HG03103 (cell line): Measurements from ENCODE around the gene PPFIA1.

ENCODE experiments used
- ATAC-seq: cut with Tn5 transposase; IDR thresholded peaks from one replicate; pipeline ENCODE4 v1.9.1; 2021; ENCODE audit warnings: low read depth; ENCODE audit not compliant: unreplicated experiment

PPFIA1 gene

GRCh38 chr11:70270104-70270876 is at the start of gene PPFIA1:
TSS of gene PPFIA1 (plus strand) at chr11:70270690. CDS start at chr11:70272173, 1,483 bp downstream.
- ATAC-seq = peak; percentile 89

DNA sequence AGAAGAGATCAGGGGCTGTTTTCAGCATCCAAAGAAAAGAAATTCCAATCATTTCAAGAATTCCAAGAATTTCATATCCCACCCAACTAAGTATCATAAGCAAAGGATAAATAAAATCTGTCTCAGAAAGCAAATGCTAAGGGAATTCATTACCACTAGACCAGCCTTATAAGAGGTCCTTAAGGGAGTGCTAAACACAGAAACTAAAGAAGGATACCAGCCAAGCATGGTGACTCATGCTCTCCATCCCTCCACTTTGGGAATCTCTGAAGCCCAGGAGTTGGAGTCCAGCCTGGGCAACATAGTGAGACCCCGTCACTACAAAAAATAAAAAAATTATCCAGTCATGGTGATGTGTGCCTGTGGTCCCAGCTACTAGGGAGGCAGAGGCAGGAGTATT is 49.6 kb upstream of the PPFIA1 start:
- ATAC-seq = no peak

DNA sequence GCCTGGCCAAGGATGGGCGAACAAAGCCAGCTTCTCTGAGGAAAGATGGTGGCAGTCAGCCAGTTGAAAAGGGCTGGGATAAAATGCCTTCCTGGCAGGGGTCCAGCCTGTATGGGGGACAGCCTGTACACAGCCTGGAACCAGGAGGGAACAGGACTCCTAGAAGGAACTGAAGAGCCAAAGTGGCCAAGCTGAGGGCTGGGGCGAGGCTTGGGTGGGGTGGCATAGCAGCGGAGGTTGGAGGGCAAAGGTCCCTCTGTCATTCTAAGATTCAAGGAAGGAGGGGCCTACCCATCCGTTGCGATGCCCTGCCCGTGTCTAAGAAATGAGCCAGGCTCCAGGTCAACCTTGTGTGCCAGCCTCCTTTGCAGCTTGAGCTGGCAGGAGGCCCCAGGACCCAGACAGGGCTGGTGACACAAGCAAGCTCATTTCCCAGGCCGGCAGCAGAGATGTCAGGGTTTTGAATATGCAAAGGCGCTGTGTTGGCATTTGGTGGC is 44.8 kb upstream of the PPFIA1 start:
- ATAC-seq = no peak

DNA sequence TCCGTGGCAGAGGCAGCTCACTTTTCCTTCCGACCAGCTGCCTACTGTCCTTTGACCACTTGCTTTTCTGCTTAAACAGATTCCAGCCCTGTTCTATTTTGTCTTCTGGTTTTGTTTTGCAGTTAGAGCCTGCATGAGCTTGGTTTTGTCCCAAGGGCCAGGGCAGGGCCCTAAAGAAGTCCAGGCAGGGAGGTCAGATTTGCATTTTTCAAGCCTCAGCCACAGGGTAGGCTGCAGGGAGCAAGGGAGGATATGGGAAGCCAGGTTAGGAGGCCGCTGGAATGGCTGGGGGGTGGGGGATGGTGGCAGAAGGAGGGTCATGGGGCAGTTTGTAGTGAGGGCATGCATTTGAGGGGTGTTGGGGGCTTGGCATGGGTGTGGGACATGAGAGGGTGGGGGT is 44.3 kb upstream of the PPFIA1 start:
- no peak for ATAC-seq

GRCh38 chr11:70226967-70227366 is 43.5 kb upstream of the PPFIA1 start:
- ATAC-seq = no peak

- no peak for ATAC-seq
Measured at GRCh38 chr11:70229737-70230136, 40.8 kb upstream of the PPFIA1 start.

DNA sequence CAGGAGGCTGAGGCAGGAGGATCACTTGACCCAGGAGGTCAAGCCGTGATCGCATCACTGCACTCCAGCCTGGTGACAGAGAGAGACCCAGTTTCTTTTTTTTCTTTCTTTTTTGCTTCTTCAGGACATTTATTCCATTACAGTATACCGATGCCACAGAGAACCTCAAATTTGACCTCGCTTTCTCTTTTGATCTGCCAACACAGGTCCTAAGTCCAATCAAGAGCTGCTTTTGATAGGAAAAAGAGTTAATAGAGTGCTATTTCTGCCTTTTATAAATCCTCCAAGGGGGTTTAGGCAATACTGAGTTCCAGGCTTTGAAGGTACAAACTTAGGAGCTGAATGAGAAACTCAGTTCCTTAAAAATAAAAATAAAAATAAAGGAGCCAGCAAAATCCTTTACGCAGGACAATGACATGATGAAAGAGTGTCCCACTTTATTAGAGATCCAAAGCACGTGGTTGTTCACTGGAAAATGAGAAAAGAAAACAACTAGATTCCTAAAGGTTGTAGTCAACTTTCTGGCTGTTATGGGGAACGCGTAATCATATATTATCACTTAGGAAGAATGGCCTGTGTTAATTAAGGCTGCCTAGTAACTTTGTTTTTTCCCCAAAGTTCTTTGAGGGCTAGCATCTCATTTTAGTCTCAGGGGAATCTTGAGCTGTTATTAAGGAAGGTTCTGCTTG is 40.2 kb upstream of the PPFIA1 start:
- no peak for ATAC-seq

GRCh38 chr11:70230840-70231710 is 39.4 kb upstream of the PPFIA1 start:
- no peak for ATAC-seq

DNA sequence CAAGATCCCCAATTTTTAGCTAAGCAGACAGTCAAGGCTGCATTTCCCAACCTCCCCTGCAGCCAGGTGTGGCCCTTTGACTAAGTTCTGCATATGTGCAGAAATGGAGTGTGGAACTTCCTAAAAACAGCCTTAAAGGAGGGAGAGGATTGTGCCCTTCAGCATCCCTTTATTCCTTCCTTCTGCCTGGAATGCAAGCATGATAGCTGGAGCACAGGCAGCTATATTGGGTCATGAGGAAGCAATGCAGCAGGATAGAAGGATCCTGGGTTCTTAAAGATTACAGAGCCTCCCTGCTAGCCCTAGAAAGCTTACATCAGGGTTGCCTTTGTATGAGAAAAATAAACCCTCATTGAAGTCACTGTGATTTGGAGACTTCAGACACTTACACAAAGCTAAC is 37.5 kb upstream of the PPFIA1 start:
- no peak for ATAC-seq

GRCh38 chr11:70233511-70233934 is 37.0 kb upstream of the PPFIA1 start:
- ATAC-seq = no peak

- no peak for ATAC-seq
Measured at GRCh38 chr11:70233962-70234361, 36.5 kb upstream of the PPFIA1 start.

GRCh38 chr11:70240337-70240736 is 30.2 kb upstream of the PPFIA1 start:
- no peak for ATAC-seq

GRCh38 chr11:70241709-70242108 is 28.8 kb upstream of the PPFIA1 start:
- ATAC-seq = no peak

GRCh38 chr11:70242885-70243284 is 27.6 kb upstream of the PPFIA1 start:
- ATAC-seq = no peak

GRCh38 chr11:70243912-70244652 is 26.4 kb upstream of the PPFIA1 start:
- no peak for ATAC-seq

- ATAC-seq = no peak
Measured at GRCh38 chr11:70244698-70245097, 25.8 kb upstream of the PPFIA1 start.

DNA sequence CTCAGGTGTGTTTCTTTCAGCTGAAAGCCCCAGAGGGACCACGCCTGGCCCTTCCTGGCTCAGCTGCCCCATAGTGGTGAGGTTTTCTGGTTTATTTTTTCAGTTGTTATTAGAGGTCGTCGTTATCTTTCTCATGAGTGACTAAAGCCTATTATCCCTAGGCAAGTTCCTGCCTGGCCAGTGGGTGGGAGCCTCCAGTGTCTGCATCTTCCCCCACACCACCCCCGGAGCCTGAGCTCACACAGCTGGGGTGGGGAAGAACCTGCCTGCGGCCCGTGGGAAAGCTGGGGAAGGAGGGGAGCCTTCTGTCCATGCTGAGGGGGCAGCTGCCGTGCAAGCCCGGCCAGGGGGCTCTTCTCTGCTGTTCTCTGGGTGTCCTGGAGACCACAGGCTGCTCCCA is 24.3 kb upstream of the PPFIA1 start:
- no peak for ATAC-seq

GRCh38 chr11:70247042-70247709 is 23.3 kb upstream of the PPFIA1 start:
- no peak for ATAC-seq

GRCh38 chr11:70247710-70248072 is 22.8 kb upstream of the PPFIA1 start:
- ATAC-seq = no peak
